Measurements from ENCODE around the gene WDPCP. TPM values are rescaled to one million over a fixed set of nuclear protein-coding genes. Genes with fewer than 3 reads are reported as not detected.

The WDPCP gene
- total and polyA plus RNA-seq, 2 of the 13 experiments (the other 11 are each of a cell fraction or from before 2014, with no cell fraction given): 2.9 to 5.2 TPM

GRCh38 chr2:63424329-63425078, 163.8 kb downstream of the WDPCP start (continued):
- TF ChIP-seq USF2 (IDR thresholded peaks at IDR 0.05; ENCODE audit: low read depth, low read length) (no peak), USF2 (CRISPR knock-in tag; IDR thresholded peaks at IDR 0.05; ENCODE audit: borderline replicate concordance) (peak; percentile 46; the same call in 1 of the 2 replicates), ZC3H13 (CRISPR knock-in tag; IDR thresholded peaks at IDR 0.05) (no peak), ZNF556 (CRISPR knock-in tag; IDR thresholded peaks at IDR 0.05; ENCODE audit: borderline replicate concordance) (no peak), EZH2 (conservative IDR thresholded peaks at IDR 0.05; ENCODE audit: low read depth, low read length) (no peak), CTCF (CRISPR knock-in tag; IDR thresholded peaks at IDR 0.05) (peak; percentile 79), KMT2A (CRISPR knock-in tag; IDR thresholded peaks at IDR 0.05) (no peak), ZFYVE20 (CRISPR knock-in tag; IDR thresholded peaks at IDR 0.05; ENCODE audit: borderline replicate concordance, low read depth) (no peak), ZNF550 (CRISPR knock-in tag; IDR thresholded peaks at IDR 0.05; ENCODE audit: borderline replicate concordance) (no peak), PRPF4 (IDR thresholded peaks at IDR 0.05; ENCODE audit: low read depth, low read length, poor library complexity, severe bottlenecking) (no peak), POGK (CRISPR knock-in tag; conservative IDR thresholded peaks at IDR 0.05) (0 out of 2 replicates have a peak, but pooled peaks have one; percentile 48), RERE (CRISPR knock-in tag; IDR thresholded peaks at IDR 0.05; ENCODE audit: low read depth) (no peak), DNMT3B (CRISPR knock-in tag; conservative IDR thresholded peaks at IDR 0.05) (no peak)

All from HepG2 (cell line).